Stomach (tissue), 4 donors: ENCODE measurements around the gene SSRP1.

ENCODE experiments used
- POLR2A ChIP-seq, 4 donors: fragments of 450-650 bp; IDR thresholded peaks; one replicate each; pipeline ENCODE4 v1.6.1; 2016; ENCODE audit warnings: antibody characterized with exemption in 4 of 4, control low read depth in 2 of 4, mild to moderate bottlenecking in 1 of 4, moderate library complexity in 1 of 4
- POLR2AphosphoS5 ChIP-seq, 3 donors: sonication (generic); formaldehyde crosslinking; IDR thresholded peaks; one replicate each; pipeline ENCODE4 v1.6.1; 2016; ENCODE audit warnings: antibody characterized with exemption in 3 of 3
- TF ChIP-seq, protein P1 (sequence below), 7 experiments: fragments of 450-650 bp in 4 of 7; fragments of 200-600 bp in 3 of 7; sonication (generic) in 3 of 7; IDR thresholded peaks; one replicate each; pipeline ENCODE4 v1.5.1; 2016 to 2019; ENCODE audit warnings: antibody characterized with exemption in 7 of 7, control low read depth in 2 of 7, mild to moderate bottlenecking in 1 of 7

DNA sequence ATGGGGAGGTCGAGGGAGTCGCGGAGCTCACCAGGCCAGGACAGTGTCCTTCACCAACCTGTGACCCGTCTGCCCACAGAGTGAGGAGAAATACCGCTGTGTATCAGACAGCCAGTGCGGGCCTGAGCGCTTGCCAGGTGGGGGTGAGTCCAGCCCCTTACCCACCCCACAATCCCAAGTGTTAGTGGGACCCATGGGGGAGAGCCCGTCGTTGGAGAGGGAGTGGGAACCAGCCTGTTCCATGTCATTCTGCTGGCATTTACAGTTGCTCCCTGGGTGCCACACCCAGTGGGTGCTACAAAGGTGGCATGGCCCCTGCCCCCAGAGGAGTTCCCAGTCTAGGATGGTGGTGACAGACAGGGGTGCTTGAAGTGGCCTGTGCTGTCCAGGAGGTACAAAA is 11.6 kb upstream of the SSRP1 start:
- TF ChIP-seq, protein P1, sequence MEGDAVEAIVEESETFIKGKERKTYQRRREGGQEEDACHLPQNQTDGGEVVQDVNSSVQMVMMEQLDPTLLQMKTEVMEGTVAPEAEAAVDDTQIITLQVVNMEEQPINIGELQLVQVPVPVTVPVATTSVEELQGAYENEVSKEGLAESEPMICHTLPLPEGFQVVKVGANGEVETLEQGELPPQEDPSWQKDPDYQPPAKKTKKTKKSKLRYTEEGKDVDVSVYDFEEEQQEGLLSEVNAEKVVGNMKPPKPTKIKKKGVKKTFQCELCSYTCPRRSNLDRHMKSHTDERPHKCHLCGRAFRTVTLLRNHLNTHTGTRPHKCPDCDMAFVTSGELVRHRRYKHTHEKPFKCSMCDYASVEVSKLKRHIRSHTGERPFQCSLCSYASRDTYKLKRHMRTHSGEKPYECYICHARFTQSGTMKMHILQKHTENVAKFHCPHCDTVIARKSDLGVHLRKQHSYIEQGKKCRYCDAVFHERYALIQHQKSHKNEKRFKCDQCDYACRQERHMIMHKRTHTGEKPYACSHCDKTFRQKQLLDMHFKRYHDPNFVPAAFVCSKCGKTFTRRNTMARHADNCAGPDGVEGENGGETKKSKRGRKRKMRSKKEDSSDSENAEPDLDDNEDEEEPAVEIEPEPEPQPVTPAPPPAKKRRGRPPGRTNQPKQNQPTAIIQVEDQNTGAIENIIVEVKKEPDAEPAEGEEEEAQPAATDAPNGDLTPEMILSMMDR (IDR thresholded peaks at IDR 0.05), result no peak
- TF ChIP-seq POLR2A (IDR thresholded peaks at IDR 0.05), result no peak
- TF ChIP-seq POLR2AphosphoS5 (IDR thresholded peaks at IDR 0.05), result no peak
